Metanephros (tissue), 2 donors: ENCODE results near the gene MEP1B. TPM values are rescaled to one million over a fixed set of nuclear protein-coding genes. Genes with fewer than 3 reads are reported as not detected.

Source experiments
- small RNA-seq: library from RNA; depleted of rRNA; stranded (forward); fragments of <200 nt; gene quantifications from one replicate; pipeline ENCODE3, GENCODE V24; 2014; ENCODE audit warnings: low replicate concordance
- total RNA-seq: library from RNA; depleted of rRNA; stranded (reverse); fragments of >200 nt; gene quantifications from one replicate; pipeline ENCODE4 v1.2.3, GENCODE V29; 2014

Gene MEP1B
- total RNA-seq, result not detected

GRCh38 chr18:32189790-32190189 is at the start of gene MEP1B:
Gene MEP1B (plus strand): TSS chr18:32190039. CDS start chr18:32190071, 32 bp downstream.

Small RNA genes lying within 50 kb of the gene (small RNA-seq; reads per million reads assigned to genes)
- gene RF00019, result not detected
- gene RNA5SP453, result not detected

Other genes starting within 250 kb of the MEP1B start
- gene TRAPPC8, start 246.9 kb upstream of the MEP1B start, total RNA-seq, result 63.4 TPM
- 5.3 TPM for gene RNF125, start 171.2 kb upstream of the MEP1B start, total RNA-seq
- 37.1 TPM for gene RNF138, start 98.2 kb upstream of the MEP1B start, total RNA-seq